IMR-90 (cell line): ENCODE data around the gene RNF17. TPM values are rescaled to one million over a fixed set of nuclear protein-coding genes. Genes with fewer than 3 reads are reported as not detected.

ENCODE experiments used
- ATAC-seq: fragments of 200-7000 bp; cut with Tn5 transposase; 2 replicates; pipeline ENCODE4 v1.9.1; 2020; ENCODE audit warnings: low read depth, mild to moderate bottlenecking, moderate library complexity
- BruUV-seq: library from RNA; stranded (reverse); fragments of 400-500 nt; replicated peaks from 2 replicates; lab custom pipeline; 2021; lab: Mats Ljungman, UMichigan
- CTCF ChIA-PET: fragments of 300-600 bp; formaldehyde crosslinking; extraction: SDS; loops from one replicate; lab custom pipeline; 2021; ENCODE audit warnings: antibody characterized with exemption; lab: Yijun Ruan, JAX
- POLR2A ChIA-PET: fragments of 300-600 bp; sonication (Branson Sonifier 250); formaldehyde crosslinking; loops from one replicate; lab custom pipeline; 2022; ENCODE audit warnings: antibody characterized with exemption; ENCODE audit not compliant: unreplicated experiment; lab: Charles Lee
- DNase-seq: peaks from one replicate; pipeline ENCODE4 v3.0.0; 2013
- H2AFZ ChIP-seq: replicated peaks from 2 replicates; pipeline ENCODE3; 2013; ENCODE audit warnings: low read length, mild to moderate bottlenecking; ENCODE audit not compliant: poor library complexity
- H2AK5ac ChIP-seq: 2 replicates; pipeline ENCODE4 v1.6.1; 2013; ENCODE audit warnings: low read depth, low read length, inconsistent platforms
- H2AK9ac ChIP-seq: replicated peaks from 2 replicates; pipeline ENCODE3; 2013; ENCODE audit warnings: mild to moderate bottlenecking, low read depth, low read length, moderate library complexity; ENCODE audit not compliant: poor library complexity
- H2BK120ac ChIP-seq: 2 replicates; pipeline ENCODE4 v1.6.1; 2013; ENCODE audit warnings: low read depth, low read length, inconsistent platforms
- H2BK15ac ChIP-seq: 3 replicates; pipeline ENCODE4 v1.6.1; 2013; ENCODE audit warnings: low read depth, low read length, inconsistent platforms
- H2BK20ac ChIP-seq: 2 replicates; pipeline ENCODE4 v1.6.1; 2013; ENCODE audit warnings: low read depth, mild to moderate bottlenecking, inconsistent platforms, low read length, moderate library complexity
- H2BK5ac ChIP-seq: 2 replicates; pipeline ENCODE4 v1.6.1; 2013; ENCODE audit warnings: mild to moderate bottlenecking, low read depth, low read length, inconsistent platforms; ENCODE audit not compliant: poor library complexity, severe bottlenecking
- H3K14ac ChIP-seq: replicated peaks from 2 replicates; pipeline ENCODE4 v1.6.1; 2013; ENCODE audit warnings: low read depth, low read length, inconsistent platforms
- H3K18ac ChIP-seq: 2 replicates; pipeline ENCODE4 v1.6.1; 2013; ENCODE audit warnings: low read depth, low read length, control low read depth
- H3K23ac ChIP-seq: 2 replicates; pipeline ENCODE4 v1.6.1; 2013; ENCODE audit warnings: low read depth, low read length, inconsistent platforms
- H3K27ac ChIP-seq: 2 replicates; pipeline ENCODE4 v1.5.1; 2013; ENCODE audit warnings: mild to moderate bottlenecking, control low read depth, low read length; ENCODE audit not compliant: insufficient read depth
- H3K27me3 ChIP-seq: 2 replicates; pipeline ENCODE4 v1.6.1; 2013; ENCODE audit warnings: low read length; ENCODE audit not compliant: control insufficient read depth, insufficient read depth
- H3K36me3 ChIP-seq: 2 replicates; pipeline ENCODE4 v1.6.1; 2013; ENCODE audit warnings: low read length, mixed read lengths; ENCODE audit not compliant: control insufficient read depth, insufficient read depth
- H3K4ac ChIP-seq: 2 replicates; pipeline ENCODE4 v1.6.1; 2013; ENCODE audit warnings: low read depth, low read length, inconsistent platforms
- H3K4me1 ChIP-seq: 2 replicates; pipeline ENCODE4 v1.6.1; 2013; ENCODE audit warnings: low read length, mixed read lengths; ENCODE audit not compliant: control insufficient read depth, insufficient read depth
- H3K4me2 ChIP-seq: 2 replicates; pipeline ENCODE4 v1.6.1; 2013; ENCODE audit warnings: low read depth, mild to moderate bottlenecking, control low read depth, low read length, moderate library complexity
- H3K4me3 ChIP-seq: 2 replicates; pipeline ENCODE4 v1.5.1; 2013; ENCODE audit warnings: low read depth, mild to moderate bottlenecking, control low read depth, low read length, moderate library complexity; ENCODE audit not compliant: insufficient read depth
- H3K56ac ChIP-seq: 2 replicates; pipeline ENCODE4 v1.6.1; 2013; ENCODE audit warnings: low read length, inconsistent platforms; ENCODE audit not compliant: insufficient read depth; ENCODE audit errors: extremely low read depth
- H3K79me1 ChIP-seq, 2 experiments: 2 replicates each; pipeline ENCODE4 v1.6.1; 2013; ENCODE audit warnings: low read length in 2 of 2, inconsistent platforms in 1 of 2, low read depth in 1 of 2
- H3K9ac ChIP-seq: 2 replicates; pipeline ENCODE4 v1.6.1; 2013; ENCODE audit warnings: low read depth, low read length, control low read depth
- H3K9me1 ChIP-seq: 2 replicates; pipeline ENCODE4 v1.6.1; 2013; ENCODE audit warnings: low read length, inconsistent platforms; ENCODE audit not compliant: insufficient read depth
- H3K9me3 ChIP-seq: 2 replicates; pipeline ENCODE4 v1.6.1; 2013; ENCODE audit warnings: low read length; ENCODE audit not compliant: control insufficient read depth, insufficient read depth
- H4K20me1 ChIP-seq: 2 replicates; pipeline ENCODE4 v1.6.1; 2013; ENCODE audit warnings: low read length, inconsistent platforms; ENCODE audit not compliant: insufficient read depth
- H4K5ac ChIP-seq: 2 replicates; pipeline ENCODE4 v1.6.1; 2013; ENCODE audit warnings: mild to moderate bottlenecking, low read depth, low read length, control low read depth
- H4K8ac ChIP-seq, 2 experiments: 2 replicates each; pipeline ENCODE4 v1.6.1; 2013; ENCODE audit warnings: low read depth in 2 of 2, low read length in 2 of 2, control low read depth in 1 of 2, inconsistent platforms in 1 of 2
- H4K91ac ChIP-seq: 2 replicates; pipeline ENCODE4 v1.6.1; 2013; ENCODE audit warnings: low read depth, low read length, inconsistent platforms; ENCODE audit not compliant: insufficient read depth
- BHLHE40 ChIP-seq: fragments of 150-350 bp; IDR thresholded peaks from 2 replicates; pipeline ENCODE4 v1.6.1; 2016; ENCODE audit warnings: mild to moderate bottlenecking, low read depth, low read length
- CEBPB ChIP-seq: IDR thresholded peaks from 2 replicates; pipeline ENCODE4 v1.6.1; 2012; ENCODE audit warnings: low read depth, low read length, improper control_type of control experiment
- FOS ChIP-seq: fragments of 150-350 bp; IDR thresholded peaks from 2 replicates; pipeline ENCODE4 v1.6.1; 2016; ENCODE audit warnings: low read depth, low read length
- MXI1 ChIP-seq: IDR thresholded peaks from 2 replicates; pipeline ENCODE4 v1.6.1; 2012; ENCODE audit warnings: low read depth, mild to moderate bottlenecking, low read length, moderate library complexity, borderline replicate concordance
- NFE2L2 ChIP-seq: fragments of 150-350 bp; IDR thresholded peaks from 2 replicates; pipeline ENCODE4 v1.6.1; 2016; ENCODE audit warnings: low read depth, mild to moderate bottlenecking, low read length
- RFX5 ChIP-seq: IDR thresholded peaks from 2 replicates; pipeline ENCODE4 v1.8.0; 2012; ENCODE audit warnings: low read depth, mild to moderate bottlenecking, low read length, moderate library complexity
- SMC3 ChIP-seq: fragments of 150-350 bp; IDR thresholded peaks from 2 replicates; pipeline ENCODE4 v1.6.1; 2016; ENCODE audit warnings: low read depth, mild to moderate bottlenecking, antibody characterized with exemption, low read length, moderate library complexity
- WGBS, 2 experiments: methylation state at CpG; one replicate each; pipeline versions ENCODE4 v1.1.5 to v1.1.7; 2013; ENCODE audit warnings: missing lambda C conversion rate in 2 of 2; ENCODE audit not compliant: insufficient read length in 1 of 2; ENCODE audit errors: extremely low coverage in 2 of 2; 5-methylcytosine and 5-hydroxymethylcytosine counted together
- dilution Hi-C: fragments of 300-500 bp; cut with HindIII; formaldehyde crosslinking; loops from one replicate; pipeline ENCODE4 v1.14.3; 2018; ENCODE audit warnings: low sequenced_read_pairs; ENCODE audit not compliant: unreplicated experiment
- in situ Hi-C: fragments of 300-500 bp; cut with MboI; formaldehyde crosslinking; loops from 3 replicates; pipeline ENCODE4 v1.14.3; 2019; ENCODE audit warnings: low sequenced_read_pairs, inconsistent platforms, mixed read lengths
- intact Hi-C: fragments of 100-400 bp; cut with micrococcal nuclease; formaldehyde crosslinking; loops from 2 replicates; pipeline ENCODE4 v1.10.0; 2022
- polyA plus RNA-seq, 3 experiments: library from polyadenylated mRNA; depleted of rRNA; stranded (reverse); fragments of >200 nt; gene quantifications; 2 replicates each; pipeline ENCODE4 v1.2.3, GENCODE V29; 2012; ENCODE audit warnings: low replicate concordance in 1 of 3
- total RNA-seq: library from RNA; depleted of rRNA; stranded (reverse); fragments of >200 nt; gene quantifications from 2 replicates; pipeline ENCODE4 v1.2.3, GENCODE V29; 2012

Gene RNF17
- total and polyA plus RNA-seq, 2 of the 4 experiments (the other 2 are of a cell fraction), result 0.03 to 0.18 TPM

DNA sequence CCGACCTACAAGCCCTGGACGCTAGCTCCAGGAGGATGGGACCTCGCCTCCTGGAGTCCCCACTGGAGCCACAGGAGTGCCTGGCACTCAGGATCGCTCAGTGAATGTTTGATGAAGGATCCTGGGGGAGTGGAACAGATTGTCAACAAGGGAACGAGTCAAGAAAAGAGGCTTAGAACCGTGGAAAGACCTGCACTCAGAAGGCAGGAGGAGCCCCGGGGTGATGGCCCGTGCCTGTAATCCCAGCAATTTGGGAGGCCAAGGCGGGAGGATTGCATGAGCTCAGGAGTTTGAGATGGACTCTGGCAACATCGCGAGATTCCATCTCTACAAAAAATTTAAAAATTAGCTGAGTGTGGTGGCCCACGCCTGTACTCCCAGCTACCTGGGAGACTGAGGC is 44.8 kb upstream of the RNF17 start:
- H3K9me1 ChIP-seq, result no peaks in the 10 kb centered on the region
- in situ Hi-C loops (no loop called here), intact Hi-C loops (no loop called here), dilution Hi-C loops (no loop called here)
- no peak overlapping the region for H3K4me3 ChIP-seq
- ChIA-PET POLR2A (no interaction called here), CTCF (no interaction called here)
- no peak overlapping the region for H3K4me2 ChIP-seq
- H3K18ac ChIP-seq, result no peak overlapping the region
- H3K4ac ChIP-seq, result no peak overlapping the region
- H2BK15ac ChIP-seq, result no peak overlapping the region
- no peak overlapping the region for H3K56ac ChIP-seq
- no peak for DNase-seq
- no peak overlapping the region for H3K14ac ChIP-seq
- no peak overlapping the region for H3K27ac ChIP-seq
- H2AFZ ChIP-seq, result no peak overlapping the region
- no peak overlapping the region for H3K23ac ChIP-seq
- no peak overlapping the region for H3K9ac ChIP-seq
- 60% methylated on average over 1 of the region's 12 CpGs; no CpG with 5 or more reads in 1 of the 2 experiments for WGBS, 2 experiments
- no TSS peak for BruUV-seq
- H3K9me3 ChIP-seq, result no peaks in the 10 kb centered on the region
- no peaks in the 10 kb centered on the region for H3K79me1 ChIP-seq
- H4K8ac ChIP-seq, result no peak overlapping the region
- no peak overlapping the region for H2AK9ac ChIP-seq
- no peaks in the 10 kb centered on the region for H3K4me1 ChIP-seq
- no peak overlapping the region for H4K5ac ChIP-seq
- H2BK20ac ChIP-seq, result no peak overlapping the region
- no peak overlapping the region for H2BK120ac ChIP-seq
- TF ChIP-seq MXI1 (no peak), SMC3 (no peak), RFX5 (no peak), BHLHE40 (no peak), CEBPB (no peak), NFE2L2 (no peak), FOS (no peak)
- no peaks in the 10 kb centered on the region for H4K20me1 ChIP-seq
- H2BK5ac ChIP-seq, result no peak overlapping the region
- no peaks in the 10 kb centered on the region for H3K36me3 ChIP-seq
- no peak overlapping the region for H2AK5ac ChIP-seq
- no peak overlapping the region for H4K91ac ChIP-seq
- ATAC-seq, result no peak
- H3K27me3 ChIP-seq, result peaks cover 4% of the 10 kb centered on the region; the same call in 1 of the 2 replicates
